HG02970 (cell line): ENCODE data around the gene ENOPH1.
"Not testable (repeated sequence)": the region's sequence is repeated elsewhere in the genome, so short reads cannot be mapped to it uniquely, and the experiment has no call there.

Source experiments
- ATAC-seq: cut with Tn5 transposase; IDR thresholded peaks from one replicate; pipeline ENCODE4 v1.9.1; 2021; ENCODE audit warnings: mild to moderate bottlenecking, moderate library complexity, moderate number of reproducible peaks; ENCODE audit not compliant: unreplicated experiment, low FRiP score

Gene ENOPH1

DNA sequence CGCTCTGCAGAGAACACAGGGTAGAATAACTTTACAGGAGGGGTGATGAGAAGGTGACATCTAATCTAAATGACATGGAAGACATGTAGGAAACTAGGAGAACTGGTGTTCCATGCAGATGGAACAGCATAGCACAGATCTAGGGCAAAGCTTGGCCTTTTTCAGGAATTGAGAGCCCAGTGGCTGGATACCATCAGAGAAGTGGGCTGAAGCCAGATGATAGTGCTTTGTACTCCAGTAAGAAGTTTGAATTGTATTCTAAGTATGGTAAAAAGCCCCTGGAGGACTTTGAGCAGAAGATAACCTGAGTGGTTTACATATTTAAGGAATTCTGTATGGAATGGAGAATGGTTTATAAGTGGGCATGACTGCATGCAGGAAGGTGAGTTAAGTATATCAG lies 32.8 kb downstream of the ENOPH1 start:
- ATAC-seq = no peak

DNA sequence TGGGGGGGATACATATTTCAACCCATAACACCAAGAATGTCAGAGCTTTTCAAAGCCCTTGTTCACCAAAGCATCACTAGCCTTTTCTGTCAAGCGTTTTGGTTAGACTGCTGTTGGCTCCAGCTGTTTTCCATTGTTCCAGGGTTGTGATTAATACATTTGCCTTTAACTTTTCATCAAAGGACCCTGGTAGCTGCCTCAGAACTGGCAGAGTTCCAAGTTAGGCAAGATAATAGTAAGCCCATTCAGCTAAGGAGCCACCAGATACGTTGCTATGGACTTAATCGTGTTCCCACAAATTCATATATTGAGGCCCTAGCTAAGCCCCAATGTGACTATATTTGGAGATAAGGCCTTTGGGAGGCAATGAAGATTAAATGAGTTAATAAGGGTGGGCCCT lies 37.1 kb downstream of the ENOPH1 start:
- ATAC-seq = no peak

DNA sequence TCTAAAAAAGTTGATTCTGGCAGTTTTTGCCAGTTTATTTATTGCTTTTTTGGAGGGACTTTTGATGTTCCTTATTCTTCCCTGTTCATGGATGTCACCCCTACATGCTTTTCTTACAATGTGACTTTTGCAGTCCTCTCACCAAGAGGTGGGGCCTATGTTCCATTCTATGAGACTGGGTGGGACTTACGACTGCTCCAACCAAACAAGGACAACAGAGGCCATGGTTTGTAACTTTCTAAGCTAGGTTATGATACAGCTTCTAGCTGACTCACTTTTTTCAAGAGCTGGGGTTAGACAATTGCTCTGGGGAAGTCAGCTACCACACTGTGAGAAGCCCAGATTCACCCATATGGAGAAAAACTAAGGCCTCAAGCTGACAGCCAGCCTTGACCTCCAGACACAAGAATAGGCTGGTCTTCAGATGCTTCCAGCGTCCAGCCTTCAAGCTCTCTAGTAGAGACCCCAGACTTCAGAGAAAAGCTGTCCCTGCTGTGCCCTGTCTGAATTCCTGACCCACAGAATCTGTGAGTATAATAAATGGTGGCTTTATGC lies 39.5 kb downstream of the ENOPH1 start:
- no peak for ATAC-seq

DNA sequence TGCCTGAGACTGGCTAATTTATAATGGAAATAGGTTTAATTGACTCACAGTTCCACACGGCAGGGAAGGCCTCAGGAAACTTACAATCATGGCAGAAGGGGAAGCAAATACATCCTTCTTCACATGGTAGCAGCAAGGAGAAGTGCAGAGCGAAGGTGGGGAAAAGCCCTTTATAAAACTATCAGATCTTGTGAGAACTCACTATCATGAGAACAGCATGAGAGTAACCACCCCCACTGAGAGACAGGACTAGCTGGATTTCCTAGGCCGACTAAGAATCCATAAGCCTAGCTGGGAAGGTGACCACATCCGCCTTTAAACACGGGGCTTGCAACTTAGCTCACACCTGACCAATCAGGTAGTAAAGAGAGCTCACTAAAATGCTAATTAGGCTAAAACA lies 42.7 kb downstream of the ENOPH1 start:
- ATAC-seq = not testable (repeated sequence)

DNA sequence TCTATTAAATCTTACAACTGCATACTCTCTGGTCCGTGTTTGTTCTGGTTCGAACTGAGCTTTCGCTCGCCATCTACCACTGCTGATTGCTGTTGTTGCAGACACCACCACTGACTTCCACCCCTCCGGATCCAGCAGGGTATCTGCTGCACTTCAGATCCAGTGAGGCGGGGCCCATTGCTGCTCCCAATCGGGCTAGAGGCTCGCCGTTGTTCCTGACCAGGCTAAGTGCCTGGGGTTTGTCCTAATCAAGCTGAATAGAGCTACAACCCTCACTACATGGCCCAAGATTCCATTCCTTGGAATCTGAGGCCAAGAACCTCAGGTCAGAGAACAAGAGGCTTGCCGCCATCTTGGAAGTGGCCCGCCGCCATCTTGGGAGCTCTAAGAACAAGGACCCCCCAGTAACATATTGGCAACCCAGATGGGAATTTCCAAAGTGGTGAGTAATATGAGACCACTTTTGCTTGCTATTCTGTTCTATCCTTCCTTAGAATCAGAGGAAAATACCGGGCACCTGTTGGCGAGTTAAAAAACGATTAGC lies 43.3 kb downstream of the ENOPH1 start:
- ATAC-seq = no peak

DNA sequence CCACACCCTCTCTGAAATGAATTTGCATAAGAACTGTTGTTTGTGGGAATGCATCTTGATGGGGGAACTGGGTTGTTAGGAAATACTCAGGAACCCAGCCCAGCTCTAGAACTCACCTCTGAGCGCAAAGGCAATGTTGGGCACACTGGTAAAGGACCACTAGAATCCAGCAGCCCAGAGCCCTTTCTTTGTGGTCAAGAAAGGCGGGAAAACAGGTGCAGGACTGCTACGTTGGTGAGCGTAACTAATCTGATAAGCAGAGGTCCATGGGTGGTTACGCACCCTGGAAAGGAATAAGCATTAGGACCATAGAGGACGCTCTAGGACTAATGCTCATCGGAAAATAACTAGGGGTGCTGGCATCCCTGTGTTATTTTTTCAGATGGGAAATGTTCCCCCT lies 45.5 kb downstream of the ENOPH1 start:
- not testable (repeated sequence) for ATAC-seq

DNA sequence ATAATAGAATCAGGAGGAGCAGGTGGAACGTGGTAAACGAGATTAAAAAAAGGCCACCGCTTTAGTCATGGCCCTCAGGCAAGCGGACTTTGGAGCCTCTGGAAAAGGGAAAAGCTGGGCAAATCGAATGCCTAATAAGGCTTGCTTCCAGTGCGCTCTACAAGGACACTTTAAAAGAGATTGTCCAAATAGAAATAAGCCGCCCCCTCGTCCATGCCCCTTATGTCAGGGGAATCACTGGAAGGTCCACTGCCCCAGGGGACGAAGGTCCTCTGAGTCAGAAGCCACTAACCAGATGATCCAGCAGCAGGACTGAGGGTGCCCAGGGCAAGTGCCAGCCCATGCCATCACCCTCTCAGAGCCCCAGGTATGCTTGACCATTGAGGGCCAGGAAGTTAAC lies 47.1 kb downstream of the ENOPH1 start:
- not testable (repeated sequence) for ATAC-seq

DNA sequence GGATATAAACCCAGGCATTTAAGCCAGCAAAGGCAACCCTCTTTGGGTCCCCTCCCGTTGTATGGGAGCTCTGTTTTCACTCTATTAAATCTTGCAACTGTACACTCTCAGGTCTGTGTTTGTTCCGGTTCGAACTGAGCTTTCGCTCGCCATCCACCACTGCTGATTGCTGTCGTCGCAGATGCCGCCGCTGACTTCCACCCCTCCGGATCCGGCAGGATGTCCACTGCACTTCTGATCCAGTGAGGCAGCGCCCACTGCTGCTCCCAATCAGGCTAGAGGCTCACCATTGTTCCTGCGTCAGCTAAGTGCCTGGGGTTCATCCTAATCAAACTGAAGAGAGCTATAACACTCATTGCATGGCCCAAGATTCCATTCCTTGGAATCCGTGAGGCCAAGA lies 49.2 kb downstream of the ENOPH1 start:
- no peak for ATAC-seq

DNA sequence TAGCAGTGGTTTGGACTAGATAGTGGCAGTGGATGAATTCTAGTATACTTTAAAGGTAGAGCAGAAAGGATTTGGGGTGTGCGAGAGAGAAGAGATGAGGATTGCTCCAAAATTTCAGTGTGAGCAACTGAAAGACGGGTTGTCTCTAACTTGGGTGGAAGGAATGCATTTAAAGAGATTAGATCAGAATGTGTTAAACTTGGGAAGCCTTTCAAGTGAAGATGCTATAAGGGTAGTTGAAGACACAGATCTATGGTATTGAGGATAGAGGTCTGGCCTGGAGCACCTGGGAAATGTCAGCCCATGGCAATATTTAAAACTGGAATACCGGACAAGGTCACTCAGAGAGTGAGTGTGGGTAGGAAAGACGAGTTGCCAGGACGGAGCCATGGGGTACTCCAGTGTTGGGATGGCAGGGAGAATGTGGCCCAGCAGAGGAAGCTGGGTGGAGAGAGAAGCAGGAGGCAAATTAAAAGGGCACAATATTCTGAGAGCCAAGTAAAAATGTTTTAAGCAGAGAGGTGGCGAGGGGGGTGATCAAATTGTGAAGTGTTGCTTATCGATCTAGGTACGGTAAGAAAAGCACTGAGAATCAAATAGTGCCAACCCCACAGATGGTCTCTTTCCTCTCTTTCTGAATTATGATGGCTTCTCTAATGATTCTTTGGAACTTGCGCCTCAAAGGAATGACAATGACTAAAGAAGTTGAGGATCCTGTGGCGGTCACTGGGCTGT lies 50.5 kb downstream of the ENOPH1 start:
- no peak for ATAC-seq

DNA sequence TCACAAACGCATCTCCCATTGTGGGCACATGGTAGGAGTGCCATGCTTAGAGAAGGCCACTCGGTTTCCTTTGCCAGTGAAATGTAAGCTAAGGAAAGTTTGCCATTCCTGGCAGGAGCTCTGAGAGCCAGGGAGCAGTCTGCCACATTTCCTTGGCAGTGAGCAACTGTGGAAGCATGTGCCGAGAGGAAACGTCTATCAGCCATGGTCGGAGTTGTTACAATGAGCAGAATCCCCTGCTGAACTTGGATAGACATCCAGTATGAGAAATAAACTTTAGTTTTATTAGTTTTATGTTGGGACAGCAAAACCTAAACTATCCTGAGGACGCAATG lies 51.1 kb downstream of the ENOPH1 start:
- no peak for ATAC-seq

DNA sequence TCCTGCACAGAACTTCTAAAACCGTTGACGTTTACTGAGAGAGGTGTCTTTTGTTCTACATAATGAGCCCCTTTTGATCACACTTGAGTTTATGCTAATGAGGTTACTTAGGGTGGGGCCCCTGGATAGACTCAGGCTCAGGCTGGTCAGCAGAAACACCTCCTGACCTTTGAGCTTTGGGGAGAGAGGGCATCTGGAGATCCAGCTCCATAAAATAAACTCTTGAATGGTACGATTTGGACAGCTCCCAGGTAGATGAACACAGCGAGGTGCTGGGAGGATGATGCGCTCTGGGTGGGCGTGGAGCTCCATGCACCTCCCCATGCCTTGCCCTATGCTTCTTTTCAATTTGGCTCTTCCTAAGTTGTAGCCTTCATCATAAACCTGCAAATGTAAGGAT lies 52.0 kb downstream of the ENOPH1 start:
- ATAC-seq = no peak

DNA sequence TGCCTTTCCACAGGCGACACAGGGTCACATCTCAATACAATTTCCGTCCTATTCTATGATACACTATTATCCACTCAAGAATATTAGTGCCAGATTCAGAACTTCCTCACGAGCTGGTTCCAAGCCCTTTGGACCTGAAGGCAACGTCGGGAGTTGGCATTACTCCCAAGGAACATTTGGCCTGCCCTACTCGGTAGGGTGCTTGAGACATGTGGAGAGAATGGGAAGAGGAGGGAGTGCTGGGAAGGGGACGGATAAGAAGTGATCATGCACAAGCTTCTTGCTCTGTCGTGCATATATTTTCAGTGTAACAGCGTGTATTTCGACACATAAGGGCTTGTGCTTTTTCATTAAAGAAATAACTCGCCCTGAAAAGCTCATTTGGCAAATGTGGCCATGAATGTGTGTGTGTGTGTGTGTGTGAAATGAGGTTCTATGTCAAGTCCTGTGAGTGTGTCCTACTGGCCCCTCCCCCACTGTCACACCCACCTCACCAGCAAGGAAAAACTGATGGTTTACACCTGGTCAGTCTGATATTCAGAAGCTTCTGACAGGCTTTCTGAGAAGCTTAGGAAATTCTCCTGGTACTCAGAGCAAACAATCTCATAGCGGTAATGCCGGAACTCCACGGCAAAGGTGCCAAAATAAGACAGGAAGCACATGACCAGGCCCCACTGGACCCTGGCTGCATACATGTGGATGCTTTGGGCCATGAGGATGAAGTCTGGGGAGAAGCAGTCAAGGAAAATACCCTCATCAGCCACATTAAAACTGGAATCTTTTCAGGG lies 54.8 kb downstream of the ENOPH1 start:
- ATAC-seq = no peak

DNA sequence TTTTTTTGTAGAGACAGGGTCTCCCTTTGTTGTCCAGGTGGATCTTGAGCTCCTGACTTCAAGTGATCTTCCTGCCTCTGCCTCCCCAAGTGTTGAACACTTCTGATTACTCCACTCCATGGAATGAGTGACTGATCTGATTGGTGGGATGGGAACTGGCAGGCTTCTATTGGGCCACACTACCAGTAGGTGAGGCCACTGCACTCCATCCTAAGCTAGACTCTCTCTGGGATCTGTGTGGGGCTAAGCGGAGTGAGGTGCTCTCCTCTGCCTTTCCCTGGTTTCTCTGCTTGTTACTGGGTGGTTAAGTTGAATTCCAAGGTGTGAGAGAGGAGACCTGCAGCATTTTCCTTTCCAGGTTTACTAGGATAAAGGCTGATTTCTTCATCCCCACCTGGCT lies 58.7 kb downstream of the ENOPH1 start:
- no peak for ATAC-seq

DNA sequence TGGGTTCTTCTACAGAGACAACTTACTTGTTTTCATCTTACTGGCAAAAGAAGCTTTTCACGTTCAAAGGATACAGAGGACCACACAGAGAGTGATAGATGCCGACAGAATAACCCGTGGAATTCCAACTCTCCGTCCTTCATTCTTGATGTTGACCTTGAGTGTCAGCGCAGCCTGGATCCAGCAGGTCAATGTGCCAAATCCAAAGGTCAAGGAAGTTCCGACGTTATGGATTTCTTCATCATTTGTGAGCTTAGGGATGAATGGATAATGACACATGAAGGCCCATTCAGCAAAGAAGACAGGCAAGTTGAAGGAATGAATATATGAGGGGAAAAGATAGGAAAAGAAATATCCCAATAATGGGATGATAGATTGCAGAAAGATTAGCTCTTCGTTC lies 59.6 kb downstream of the ENOPH1 start:
- no peak for ATAC-seq

DNA sequence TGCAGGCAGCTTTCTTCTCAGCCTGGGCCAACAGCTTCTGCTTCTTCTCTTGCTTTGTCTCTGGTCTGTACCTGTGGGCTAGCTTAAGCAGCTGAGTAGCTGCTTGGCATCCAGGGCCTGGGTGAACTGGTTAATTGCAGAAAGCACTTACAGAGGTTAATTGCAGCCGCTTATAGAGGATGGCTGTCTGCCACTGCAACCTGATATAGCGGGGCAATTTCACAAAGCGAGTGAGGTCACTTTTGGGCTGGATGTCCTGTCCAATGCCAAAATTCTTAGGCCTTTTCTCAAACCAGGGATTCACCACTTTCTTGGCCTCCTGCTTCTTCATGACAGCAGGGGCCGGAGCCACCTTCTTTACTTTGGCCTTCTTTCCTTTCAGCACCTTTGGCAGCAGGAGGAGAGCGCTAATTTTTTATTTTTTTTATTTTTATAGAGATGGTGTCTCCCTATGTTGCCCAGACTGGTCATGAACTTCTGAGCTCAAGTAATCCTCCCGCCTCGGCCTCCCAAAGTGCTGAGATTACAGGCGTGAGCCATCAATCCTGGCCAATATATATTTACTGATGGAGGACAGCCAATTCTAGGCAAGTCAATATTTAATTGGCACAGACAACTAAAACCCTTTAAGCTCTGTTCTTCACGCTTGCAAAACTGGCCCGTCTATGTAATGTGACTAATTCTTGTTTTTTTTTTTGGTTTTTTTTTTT lies 61.0 kb downstream of the ENOPH1 start:
- ATAC-seq = no peak

DNA sequence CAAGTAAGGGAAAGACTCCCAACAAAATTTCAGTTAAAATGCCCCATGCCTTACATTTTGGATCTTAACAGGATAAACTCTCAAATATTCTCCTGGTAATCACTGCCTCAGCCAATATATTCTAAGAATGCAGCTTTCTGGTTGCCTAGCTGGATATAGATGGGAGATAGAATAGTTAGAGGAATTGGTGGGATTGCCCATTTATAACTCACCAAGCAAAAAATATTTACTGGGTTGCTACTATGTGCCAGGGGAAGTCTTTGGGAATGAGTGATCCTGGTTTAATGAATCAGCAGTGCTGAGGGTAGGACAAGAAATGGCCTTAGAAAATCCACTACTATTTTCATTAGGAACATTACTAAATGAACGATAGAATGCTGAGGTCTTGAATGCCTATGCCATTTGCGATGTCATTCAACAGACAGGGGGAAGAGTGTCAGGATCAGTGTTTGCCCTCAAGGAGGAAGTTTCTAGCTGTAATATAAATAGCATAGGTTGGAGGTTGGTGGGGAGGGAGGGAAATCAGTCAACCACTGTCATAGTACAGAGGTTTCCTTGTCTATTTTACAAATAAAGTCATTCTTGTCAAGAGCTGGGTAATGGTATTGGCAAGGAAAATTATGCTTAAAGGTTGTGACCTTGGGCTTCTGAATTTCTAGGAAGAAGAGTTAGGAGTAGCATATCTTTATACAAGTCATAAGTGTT lies 63.5 kb downstream of the ENOPH1 start:
- no peak for ATAC-seq

DNA sequence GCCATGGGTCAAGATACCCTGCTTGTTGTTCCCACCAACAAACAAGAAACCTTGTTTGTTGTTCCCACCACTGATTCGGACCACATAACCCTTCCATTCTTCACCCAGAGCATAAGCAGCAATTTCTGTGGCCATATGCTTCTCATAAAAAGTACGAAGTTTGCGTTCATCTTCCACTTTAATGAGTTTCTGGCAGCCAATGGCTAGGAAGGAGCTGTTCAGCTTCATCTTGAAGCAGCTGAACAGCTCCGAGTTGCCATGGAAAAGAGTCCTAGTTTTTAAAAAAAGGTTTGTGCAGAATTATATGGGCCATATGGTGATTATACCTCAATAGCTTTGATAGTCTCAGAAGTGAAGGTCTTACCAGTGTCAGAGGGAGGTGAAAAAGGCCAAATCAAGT lies 65.3 kb downstream of the ENOPH1 start:
- ATAC-seq = no peak

DNA sequence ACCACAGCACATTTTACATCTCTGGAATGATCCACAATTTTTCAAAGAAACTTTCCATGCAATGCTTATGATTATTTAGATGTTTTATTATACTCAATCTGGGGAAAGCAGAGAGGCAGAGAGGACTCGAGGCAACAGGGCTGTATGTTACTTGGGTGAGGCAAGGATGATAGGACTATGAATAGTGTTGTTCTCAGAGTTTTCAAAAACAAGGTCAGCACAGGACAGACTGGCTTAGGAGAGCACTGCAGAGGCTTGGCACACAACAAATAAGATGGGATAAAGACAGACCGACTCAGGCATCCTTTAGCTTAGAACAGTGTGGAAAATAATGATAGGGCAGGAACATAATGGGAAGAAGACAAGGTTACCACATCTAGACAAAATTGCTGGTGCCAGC lies 66.0 kb downstream of the ENOPH1 start:
- no peak for ATAC-seq

DNA sequence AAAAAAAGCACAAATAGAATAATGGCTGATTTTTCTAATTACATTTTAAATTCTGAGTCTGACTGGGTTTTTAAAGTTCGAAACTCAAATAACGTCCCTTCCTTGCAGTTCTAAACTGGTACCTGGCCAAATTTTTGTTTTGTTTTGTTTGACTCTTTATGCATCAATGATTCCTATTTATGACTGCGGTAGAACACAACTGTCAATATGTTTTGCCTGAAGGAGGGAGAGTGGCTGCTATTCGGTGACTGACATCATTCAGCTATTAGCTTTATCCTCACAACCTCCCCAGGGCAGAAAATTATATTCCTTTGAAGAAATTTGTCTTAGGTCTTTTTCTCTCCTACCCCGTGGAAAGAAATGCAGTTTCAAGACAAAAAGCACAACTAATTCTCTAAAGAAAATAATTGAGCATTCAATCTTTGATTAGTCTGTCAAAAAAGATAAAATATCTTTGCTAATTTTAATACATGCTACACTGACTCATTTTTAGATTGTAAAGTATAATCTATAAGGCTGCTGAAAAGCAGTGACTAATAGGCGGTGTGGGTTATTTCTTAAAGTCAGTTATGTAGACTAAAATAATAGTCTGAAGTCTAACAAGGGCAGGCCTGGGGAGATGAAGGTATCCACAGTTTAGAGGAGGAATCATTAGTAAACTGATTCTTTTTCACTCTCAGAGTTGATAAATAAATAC lies 69.5 kb downstream of the ENOPH1 start:
- ATAC-seq = no peak
